Activated CD8-positive, alpha-beta T cell treated with anti-CD3 and anti-CD28 coated beads, Interleukin-2, amount 10 ng/mL, durations not matched to agents 7 days and 5 days (primary cell): ENCODE data around the gene CNR1. TPM values are rescaled to one million over a fixed set of nuclear protein-coding genes. Genes with fewer than 3 reads are reported as not detected.

ENCODE experiments used
- ATAC-seq: fragments of 150-1000 bp; cut with Tn5 transposase; one replicate; pipeline ENCODE4 v1.10.0; 2021; ENCODE audit warnings: moderate library complexity
- CTCF ChIA-PET: fragments of 350-600 bp; sonication (Branson Sonifier 250); formaldehyde crosslinking; loops from one replicate; lab custom pipeline; 2021; ENCODE audit warnings: antibody characterized with exemption; lab: Charles Lee
- POLR2A ChIA-PET: fragments of 350-600 bp; sonication (Branson Sonifier 250); formaldehyde crosslinking; loops from one replicate; lab custom pipeline; 2021; ENCODE audit warnings: antibody characterized with exemption; lab: Charles Lee
- DNase-seq: peaks from one replicate; pipeline ENCODE4 v3.0.0-alpha.2; 2020
- H3K27ac Mint-ChIP-seq: one replicate; pipeline ENCODE4 v1.8.0; 2021; ENCODE audit warnings: mild to moderate bottlenecking, mixed read lengths
- H3K27me3 Mint-ChIP-seq: one replicate; pipeline ENCODE4 v1.8.0; 2021; ENCODE audit warnings: low read depth, mixed read lengths
- H3K36me3 Mint-ChIP-seq: one replicate; pipeline ENCODE4 v1.8.0; 2021; ENCODE audit warnings: low read depth, mixed read lengths
- H3K4me1 Mint-ChIP-seq: one replicate; pipeline ENCODE4 v1.8.0; 2021; ENCODE audit warnings: low read depth, mixed read lengths
- H3K4me3 Mint-ChIP-seq: one replicate; pipeline ENCODE4 v1.8.0; 2021; ENCODE audit warnings: mild to moderate bottlenecking, mixed read lengths
- H3K9me3 Mint-ChIP-seq: one replicate; pipeline ENCODE4 v1.8.0; 2022; ENCODE audit warnings: mixed read lengths; ENCODE audit not compliant: insufficient read depth
- total RNA-seq, 2 experiments: library from RNA; stranded (reverse); gene quantifications; one replicate each; pipeline ENCODE4 v1.2.3, GENCODE V29; 2021

Gene CNR1
- total RNA-seq, 2 experiments from 2014 or later = not detected

GRCh38 chr6:88167352-88167937 is 1.3 kb upstream of the CNR1 start:
- Mint-ChIP-seq H3K4me3 (peak overlapping the region; percentile 2), H3K27ac (no peak overlapping the region), H3K9me3 (no peaks in the 10 kb centered on the region), H3K36me3 (no peaks in the 10 kb centered on the region), H3K4me1 (peaks cover 10% of the 10 kb centered on the region), H3K27me3 (peaks cover 57% of the 10 kb centered on the region)
- ChIA-PET POLR2A (interaction anchor here (0.5 kb wide), 1 partner anchor 698 kb away, joined by 3 read pairs; no protein-coding TSS in a partner anchor), CTCF (no interaction called here)
- ATAC-seq (peak; percentile 38), DNase-seq (no peak)

- Mint-ChIP-seq H3K27ac (no peak overlapping the region), H3K27me3 (peaks cover 54% of the 10 kb centered on the region), H3K4me1 (peaks cover 10% of the 10 kb centered on the region), H3K4me3 (peak overlapping the region; percentile 56), H3K9me3 (no peaks in the 10 kb centered on the region), H3K36me3 (no peaks in the 10 kb centered on the region)
- CTCF ChIA-PET = no interaction called here
- POLR2A ChIA-PET = no interaction called here
- DNase-seq = no peak
- peak; percentile 41 for ATAC-seq
These were observed 575 bp upstream of the CNR1 start for GRCh38 chr6:88166493-88167351.

- DNase-seq = no peak
- Mint-ChIP-seq H3K4me1 (peaks cover 10% of the 10 kb centered on the region), H3K4me3 (peak overlapping the region; percentile 23), H3K36me3 (no peaks in the 10 kb centered on the region), H3K27me3 (peaks cover 53% of the 10 kb centered on the region), H3K27ac (no peak overlapping the region), H3K9me3 (no peaks in the 10 kb centered on the region)
- ATAC-seq = no peak
- ChIA-PET POLR2A (no interaction called here), CTCF (no interaction called here)
These were observed 882 bp downstream of the CNR1 start for GRCh38 chr6:88165087-88165843.

GRCh38 chr6:88164061-88164460 is 2.1 kb downstream of the CNR1 start:
- Mint-ChIP-seq H3K36me3 (no peaks in the 10 kb centered on the region), H3K27ac (no peak overlapping the region), H3K4me1 (peaks cover 10% of the 10 kb centered on the region), H3K9me3 (no peaks in the 10 kb centered on the region), H3K27me3 (peaks cover 48% of the 10 kb centered on the region), H3K4me3 (no peak overlapping the region)
- ChIA-PET CTCF (no interaction called here), POLR2A (no interaction called here)
- no peak for ATAC-seq
- DNase-seq = no peak

- no peak for ATAC-seq
- H3K36me3 Mint-ChIP-seq = no peaks in the 10 kb centered on the region
- H3K4me3 Mint-ChIP-seq = no peak overlapping the region
- peaks cover 44% of the 10 kb centered on the region for H3K27me3 Mint-ChIP-seq
- POLR2A ChIA-PET = no interaction called here
- DNase-seq = no peak
- H3K4me1 Mint-ChIP-seq = peaks cover 10% of the 10 kb centered on the region
- CTCF ChIA-PET = no interaction called here
- H3K9me3 Mint-ChIP-seq = no peaks in the 10 kb centered on the region
- no peak overlapping the region for H3K27ac Mint-ChIP-seq
These were observed 2.5 kb downstream of the CNR1 start for GRCh38 chr6:88163616-88164015.

GRCh38 chr6:88161940-88162339 is 4.2 kb downstream of the CNR1 start:
- ChIA-PET CTCF (no interaction called here), POLR2A (no interaction called here)
- Mint-ChIP-seq H3K4me3 (no peak overlapping the region), H3K36me3 (no peaks in the 10 kb centered on the region), H3K27ac (no peak overlapping the region), H3K9me3 (no peaks in the 10 kb centered on the region), H3K4me1 (peaks cover 6% of the 10 kb centered on the region), H3K27me3 (peaks cover 36% of the 10 kb centered on the region)
- DNase-seq (no peak), ATAC-seq (no peak)

GRCh38 chr6:88157106-88157505 is 9.0 kb downstream of the CNR1 start:
- ATAC-seq = no peak

GRCh38 chr6:88145298-88145963 is 20.7 kb downstream of the CNR1 start:
- ChIA-PET POLR2A (no interaction called here), CTCF (no interaction called here)

More at GRCh38 chr6:88157106-88157505, 9.0 kb downstream of the CNR1 start:
- ChIA-PET POLR2A (no interaction called here), CTCF (no interaction called here)
- no peaks in the 10 kb centered on the region for H3K36me3 Mint-ChIP-seq
- peaks cover 16% of the 10 kb centered on the region for H3K27me3 Mint-ChIP-seq
- no peak overlapping the region for H3K4me3 Mint-ChIP-seq
- no peaks in the 10 kb centered on the region for H3K4me1 Mint-ChIP-seq
- H3K27ac Mint-ChIP-seq = no peak overlapping the region
- H3K9me3 Mint-ChIP-seq = no peaks in the 10 kb centered on the region
- no peak for DNase-seq

GRCh38 chr6:88144637-88145297 is 21.4 kb downstream of the CNR1 start:
- DNase-seq (no peak), ATAC-seq (no peak)
- ChIA-PET CTCF (no interaction called here), POLR2A (no interaction called here)
- no peaks in the 10 kb centered on the region for H3K4me1 Mint-ChIP-seq
- no peaks in the 10 kb centered on the region for H3K36me3 Mint-ChIP-seq
- H3K4me3 Mint-ChIP-seq = no peak overlapping the region
- no peaks in the 10 kb centered on the region for H3K9me3 Mint-ChIP-seq
- no peak overlapping the region for H3K27ac Mint-ChIP-seq
- no peaks in the 10 kb centered on the region for H3K27me3 Mint-ChIP-seq

More at GRCh38 chr6:88145298-88145963, 20.7 kb downstream of the CNR1 start:
- Mint-ChIP-seq H3K4me1 (no peaks in the 10 kb centered on the region), H3K9me3 (no peaks in the 10 kb centered on the region), H3K36me3 (no peaks in the 10 kb centered on the region), H3K27me3 (no peaks in the 10 kb centered on the region), H3K4me3 (no peak overlapping the region), H3K27ac (no peak overlapping the region)
- ATAC-seq = no peak
- DNase-seq = no peak

- DNase-seq (no peak), ATAC-seq (no peak)
- H3K27ac Mint-ChIP-seq = no peak overlapping the region
- H3K27me3 Mint-ChIP-seq = no peaks in the 10 kb centered on the region
- H3K36me3 Mint-ChIP-seq = no peaks in the 10 kb centered on the region
- CTCF ChIA-PET = no interaction called here
- POLR2A ChIA-PET = no interaction called here
- H3K9me3 Mint-ChIP-seq = no peaks in the 10 kb centered on the region
- no peak overlapping the region for H3K4me3 Mint-ChIP-seq
- no peaks in the 10 kb centered on the region for H3K4me1 Mint-ChIP-seq
These were observed 22.6 kb downstream of the CNR1 start for GRCh38 chr6:88143421-88144157.

- ATAC-seq = no peak
- H3K4me3 Mint-ChIP-seq = no peak overlapping the region
- no peaks in the 10 kb centered on the region for H3K36me3 Mint-ChIP-seq
- no peaks in the 10 kb centered on the region for H3K9me3 Mint-ChIP-seq
- POLR2A ChIA-PET = no interaction called here
- CTCF ChIA-PET = no interaction called here
- no peak overlapping the region for H3K27ac Mint-ChIP-seq
- DNase-seq = no peak
- H3K4me1 Mint-ChIP-seq = no peaks in the 10 kb centered on the region
- no peaks in the 10 kb centered on the region for H3K27me3 Mint-ChIP-seq
These were observed 23.9 kb downstream of the CNR1 start for GRCh38 chr6:88142297-88142668.
